K562 (cell line): ENCODE results near the gene NT5DC1. TPM values are rescaled to one million over a fixed set of nuclear protein-coding genes. Genes with fewer than 3 reads are reported as not detected.

Experiments
- DPF2 ChIP-seq: fragments of 450-650 bp; IDR thresholded peaks from 2 replicates; pipeline ENCODE4 v1.6.1; 2016
- E2F3 ChIP-seq: fragments of 250-450 bp; sonication (Bioruptor Pico); IDR thresholded peaks from 2 replicates; pipeline ENCODE4 v1.4.0; 2020; ENCODE audit warnings: mild to moderate bottlenecking
- EGR1 ChIP-seq: fragments of 450-650 bp; conservative IDR thresholded peaks from 2 replicates; pipeline ENCODE4 v1.6.1; 2017; ENCODE audit warnings: mild to moderate bottlenecking
- FOXK2 ChIP-seq, 2 experiments: fragments of 450-650 bp; IDR thresholded peaks in 1 of 2; conservative IDR thresholded peaks in 1 of 2; 2 replicates each; pipeline ENCODE4 v1.6.1; 2016; ENCODE audit warnings: low read depth in 2 of 2, mild to moderate bottlenecking in 1 of 2
- HDAC2 ChIP-seq: fragments of 450-650 bp; IDR thresholded peaks from 2 replicates; pipeline ENCODE4 v1.6.1; 2016; ENCODE audit warnings: mild to moderate bottlenecking
- KDM1A ChIP-seq, 2 experiments: fragments of 450-650 bp; IDR thresholded peaks; 2 replicates each; pipeline ENCODE4 v1.6.1; 2016; ENCODE audit warnings: mild to moderate bottlenecking in 2 of 2
- MECOM ChIP-seq: fragments of 250-450 bp; sonication (Bioruptor Pico); IDR thresholded peaks from 2 replicates; pipeline ENCODE4 v1.8.0; 2022; ENCODE audit warnings: inconsistent platforms
- MYBL2 ChIP-seq, 2 experiments: fragments of 450-650 bp in 1 of 2; sonication (generic) in 1 of 2; formaldehyde crosslinking in 1 of 2; IDR thresholded peaks; 2 replicates each; pipeline versions ENCODE4 v1.6.1 to v1.8.1; 2017 to 2022; ENCODE audit warnings: borderline replicate concordance in 1 of 2, inconsistent platforms in 1 of 2, low read depth in 1 of 2, mild to moderate bottlenecking in 1 of 2, missing genetic modification reagents in 1 of 2, moderate library complexity in 1 of 2
- NR2C2 ChIP-seq, 2 experiments: fragments of 200-800 bp in 1 of 2; sonication (Bioruptor generic) in 1 of 2; sonication (generic) in 1 of 2; formaldehyde crosslinking in 1 of 2; IDR thresholded peaks; 2 replicates each; pipeline versions ENCODE4 v1.6.1 to v1.8.0; 2016 to 2022; ENCODE audit warnings: mild to moderate bottlenecking in 1 of 2, missing compliant biosample characterization in 1 of 2, missing genetic modification characterization in 1 of 2, missing genetic modification reagents in 1 of 2
- U2AF1 ChIP-seq: fragments of 200-400 bp; formaldehyde crosslinking; optimal IDR thresholded peaks from 2 replicates; pipeline ENCODE3; 2017; ENCODE audit warnings: mild to moderate bottlenecking, low read depth, low read length, moderate library complexity
- ZC3H4 ChIP-seq: sonication (generic); formaldehyde crosslinking; IDR thresholded peaks from 2 replicates; pipeline ENCODE4 v1.9.0; 2021; ENCODE audit warnings: missing genetic modification reagents, borderline replicate concordance
- ZNF583 ChIP-seq: fragments of 250-450 bp; sonication (Bioruptor Pico); IDR thresholded peaks from 2 replicates; pipeline ENCODE4 v1.4.0; 2020
- polyA plus RNA-seq, 8 experiments: library from polyadenylated mRNA; depleted of rRNA in 4 of 8; stranded (reverse) in 5 of 8; unstranded in 3 of 8; fragments of >200 nt; fragmentation: Nextera tagmentation in 2 of 8; fragmentation: Illumina TruSeq in 1 of 8; extraction: Ambion mirVana in 2 of 8; extraction: Trizol in 1 of 8; gene quantifications; 2 replicates each; pipeline versions ENCODE4 v1.2.1 to v1.2.3, GENCODE V29; 2011 to 2014; ENCODE audit warnings: inconsistent platforms in 1 of 8, missing spikeins in 1 of 8
- total RNA-seq, 7 experiments: library from RNA; depleted of rRNA in 6 of 7; stranded (reverse); fragments of >200 nt in 6 of 7; fragmentation: Illumina TruSeq in 2 of 7; extraction: Trizol in 2 of 7; gene quantifications; 2 replicates each; pipeline versions ENCODE4 v1.2.1 to v1.2.3, GENCODE V29; 2011 to 2021; ENCODE audit warnings: low replicate concordance in 1 of 7
- TF ChIP-seq, protein P1 (sequence below): fragments of 450-650 bp; IDR thresholded peaks from 2 replicates; pipeline ENCODE4 v1.6.1; 2016; ENCODE audit warnings: mild to moderate bottlenecking
- TF ChIP-seq, protein P2 (sequence below), 2 experiments: fragments of 450-650 bp; IDR thresholded peaks; 2 replicates each; pipeline ENCODE4 v1.6.1; 2018; ENCODE audit warnings: mild to moderate bottlenecking in 2 of 2, low read depth in 1 of 2; ENCODE audit not compliant: partially characterized antibody in 2 of 2
- TF ChIP-seq, protein P3 (sequence below), 3 experiments: fragments of 200-800 bp in 1 of 3; sonication (Bioruptor generic) in 1 of 3; sonication (generic) in 1 of 3; formaldehyde crosslinking in 1 of 3; IDR thresholded peaks; 2 replicates each; pipeline versions ENCODE4 v1.6.1 to v1.8.0; 2016 to 2022; ENCODE audit warnings: mild to moderate bottlenecking in 2 of 3, missing compliant biosample characterization in 2 of 3, missing genetic modification characterization in 2 of 3, missing genetic modification reagents in 1 of 3
- TF ChIP-seq, protein P4 (sequence below), 2 experiments: fragments of 250-450 bp in 1 of 2; fragments of 450-650 bp in 1 of 2; sonication (Bioruptor Pico) in 1 of 2; IDR thresholded peaks; 2 replicates each; pipeline versions ENCODE4 v1.6.1 to v1.8.0; 2016 to 2021; ENCODE audit warnings: mild to moderate bottlenecking in 2 of 2, moderate library complexity in 2 of 2, missing compliant biosample characterization in 1 of 2, missing genetic modification characterization in 1 of 2

The NT5DC1 gene
- total and polyA plus RNA-seq, 9 of the 15 experiments (the other 6 are each of a cell fraction or from before 2014, with no cell fraction given) = 4.9 to 28.5 (median 16.3) TPM

DNA sequence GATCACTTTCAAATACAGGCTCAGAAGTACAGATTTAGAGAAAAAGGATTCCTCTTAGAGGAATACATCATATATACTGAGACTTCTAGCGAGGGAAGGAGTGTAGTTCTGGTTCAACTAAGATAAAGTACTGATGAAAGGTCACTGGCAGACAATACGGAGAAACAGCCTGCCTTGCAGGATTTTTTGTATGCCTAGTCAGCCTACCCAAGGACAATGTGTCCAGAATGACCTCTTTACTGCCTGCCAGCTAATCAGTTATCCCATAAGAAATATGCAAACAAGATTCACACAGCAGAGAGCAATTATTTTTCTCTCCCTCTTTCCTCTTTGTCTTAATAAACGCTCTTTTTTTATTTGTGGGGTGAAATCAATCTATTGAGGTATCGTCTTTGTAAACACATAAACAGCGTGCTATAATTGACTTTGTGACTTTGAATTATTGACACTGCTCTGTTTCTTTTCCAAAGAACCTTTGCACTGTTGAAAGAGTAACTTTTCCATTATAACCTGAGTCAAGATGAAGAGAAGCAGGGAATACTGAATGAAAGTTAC is 154.7 kb downstream of the NT5DC1 start (continued):
- TF ChIP-seq, protein P1, sequence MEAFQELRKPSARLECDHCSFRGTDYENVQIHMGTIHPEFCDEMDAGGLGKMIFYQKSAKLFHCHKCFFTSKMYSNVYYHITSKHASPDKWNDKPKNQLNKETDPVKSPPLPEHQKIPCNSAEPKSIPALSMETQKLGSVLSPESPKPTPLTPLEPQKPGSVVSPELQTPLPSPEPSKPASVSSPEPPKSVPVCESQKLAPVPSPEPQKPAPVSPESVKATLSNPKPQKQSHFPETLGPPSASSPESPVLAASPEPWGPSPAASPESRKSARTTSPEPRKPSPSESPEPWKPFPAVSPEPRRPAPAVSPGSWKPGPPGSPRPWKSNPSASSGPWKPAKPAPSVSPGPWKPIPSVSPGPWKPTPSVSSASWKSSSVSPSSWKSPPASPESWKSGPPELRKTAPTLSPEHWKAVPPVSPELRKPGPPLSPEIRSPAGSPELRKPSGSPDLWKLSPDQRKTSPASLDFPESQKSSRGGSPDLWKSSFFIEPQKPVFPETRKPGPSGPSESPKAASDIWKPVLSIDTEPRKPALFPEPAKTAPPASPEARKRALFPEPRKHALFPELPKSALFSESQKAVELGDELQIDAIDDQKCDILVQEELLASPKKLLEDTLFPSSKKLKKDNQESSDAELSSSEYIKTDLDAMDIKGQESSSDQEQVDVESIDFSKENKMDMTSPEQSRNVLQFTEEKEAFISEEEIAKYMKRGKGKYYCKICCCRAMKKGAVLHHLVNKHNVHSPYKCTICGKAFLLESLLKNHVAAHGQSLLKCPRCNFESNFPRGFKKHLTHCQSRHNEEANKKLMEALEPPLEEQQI = 0 out of 2 replicates have a peak, but pooled peaks have one; percentile 19
- TF ChIP-seq MECOM (CRISPR knock-in tag) (no peak), KDM1A (IDR thresholded peaks at IDR 0.05) (0 out of 4 replicates have a peak, but pooled peaks of 1 of the 2 experiments have one; percentile 18), U2AF1 (no peak), EGR1 (no peak), ZC3H4 (no peak), DPF2 (peak; percentile 60; the same call in 1 of the 2 replicates), NR2C2 (CRISPR knock-in tag; IDR thresholded peaks at IDR 0.05) (no peak), NR2C2 (tag; IDR thresholded peaks at IDR 0.05) (peak; percentile 48; the same call in 1 of the 2 replicates), E2F3 (CRISPR knock-in tag) (no peak), HDAC2 (0 out of 2 replicates have a peak, but pooled peaks have one; percentile 26), ZNF583 (CRISPR knock-in tag) (no peak), FOXK2 (conservative IDR thresholded peaks at IDR 0.05 in 1 of 2, IDR thresholded peaks at IDR 0.05 in 1 of 2; ENCODE audit: low read depth in 2 of 2) (0 out of 4 replicates have a peak, but pooled peaks have one; percentile 16 to 21), MYBL2 (IDR thresholded peaks at IDR 0.05; ENCODE audit: low read depth) (no peak), MYBL2 (CRISPR knock-in tag; IDR thresholded peaks at IDR 0.05; ENCODE audit: borderline replicate concordance) (no peak)
- TF ChIP-seq, protein P2, sequence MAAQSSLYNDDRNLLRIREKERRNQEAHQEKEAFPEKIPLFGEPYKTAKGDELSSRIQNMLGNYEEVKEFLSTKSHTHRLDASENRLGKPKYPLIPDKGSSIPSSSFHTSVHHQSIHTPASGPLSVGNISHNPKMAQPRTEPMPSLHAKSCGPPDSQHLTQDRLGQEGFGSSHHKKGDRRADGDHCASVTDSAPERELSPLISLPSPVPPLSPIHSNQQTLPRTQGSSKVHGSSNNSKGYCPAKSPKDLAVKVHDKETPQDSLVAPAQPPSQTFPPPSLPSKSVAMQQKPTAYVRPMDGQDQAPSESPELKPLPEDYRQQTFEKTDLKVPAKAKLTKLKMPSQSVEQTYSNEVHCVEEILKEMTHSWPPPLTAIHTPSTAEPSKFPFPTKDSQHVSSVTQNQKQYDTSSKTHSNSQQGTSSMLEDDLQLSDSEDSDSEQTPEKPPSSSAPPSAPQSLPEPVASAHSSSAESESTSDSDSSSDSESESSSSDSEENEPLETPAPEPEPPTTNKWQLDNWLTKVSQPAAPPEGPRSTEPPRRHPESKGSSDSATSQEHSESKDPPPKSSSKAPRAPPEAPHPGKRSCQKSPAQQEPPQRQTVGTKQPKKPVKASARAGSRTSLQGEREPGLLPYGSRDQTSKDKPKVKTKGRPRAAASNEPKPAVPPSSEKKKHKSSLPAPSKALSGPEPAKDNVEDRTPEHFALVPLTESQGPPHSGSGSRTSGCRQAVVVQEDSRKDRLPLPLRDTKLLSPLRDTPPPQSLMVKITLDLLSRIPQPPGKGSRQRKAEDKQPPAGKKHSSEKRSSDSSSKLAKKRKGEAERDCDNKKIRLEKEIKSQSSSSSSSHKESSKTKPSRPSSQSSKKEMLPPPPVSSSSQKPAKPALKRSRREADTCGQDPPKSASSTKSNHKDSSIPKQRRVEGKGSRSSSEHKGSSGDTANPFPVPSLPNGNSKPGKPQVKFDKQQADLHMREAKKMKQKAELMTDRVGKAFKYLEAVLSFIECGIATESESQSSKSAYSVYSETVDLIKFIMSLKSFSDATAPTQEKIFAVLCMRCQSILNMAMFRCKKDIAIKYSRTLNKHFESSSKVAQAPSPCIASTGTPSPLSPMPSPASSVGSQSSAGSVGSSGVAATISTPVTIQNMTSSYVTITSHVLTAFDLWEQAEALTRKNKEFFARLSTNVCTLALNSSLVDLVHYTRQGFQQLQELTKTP (IDR thresholded peaks at IDR 0.05; ENCODE audit: low read depth in 1 of 2, partially characterized antibody in 2 of 2) = no peak
- TF ChIP-seq, protein P3, sequence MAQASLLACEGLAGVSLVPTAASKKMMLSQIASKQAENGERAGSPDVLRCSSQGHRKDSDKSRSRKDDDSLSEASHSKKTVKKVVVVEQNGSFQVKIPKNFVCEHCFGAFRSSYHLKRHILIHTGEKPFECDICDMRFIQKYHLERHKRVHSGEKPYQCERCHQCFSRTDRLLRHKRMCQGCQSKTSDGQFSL (CRISPR knock-in tag; IDR thresholded peaks at IDR 0.05) = no peak
- TF ChIP-seq, protein P3 (tag; IDR thresholded peaks at IDR 0.05) = no peak
- TF ChIP-seq, protein P4, sequence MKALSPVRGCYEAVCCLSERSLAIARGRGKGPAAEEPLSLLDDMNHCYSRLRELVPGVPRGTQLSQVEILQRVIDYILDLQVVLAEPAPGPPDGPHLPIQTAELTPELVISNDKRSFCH (CRISPR knock-in tag; IDR thresholded peaks at IDR 0.05) = no peak
- TF ChIP-seq, protein P4 (tag; IDR thresholded peaks at IDR 0.05) = peak; percentile 51; the same call in 1 of the 2 replicates
